Measurements from ENCODE around the gene ARL15.
A peak's percentile ranks its signal among the peaks of the same experiment; 100 is the strongest.

Gene ARL15

DNA sequence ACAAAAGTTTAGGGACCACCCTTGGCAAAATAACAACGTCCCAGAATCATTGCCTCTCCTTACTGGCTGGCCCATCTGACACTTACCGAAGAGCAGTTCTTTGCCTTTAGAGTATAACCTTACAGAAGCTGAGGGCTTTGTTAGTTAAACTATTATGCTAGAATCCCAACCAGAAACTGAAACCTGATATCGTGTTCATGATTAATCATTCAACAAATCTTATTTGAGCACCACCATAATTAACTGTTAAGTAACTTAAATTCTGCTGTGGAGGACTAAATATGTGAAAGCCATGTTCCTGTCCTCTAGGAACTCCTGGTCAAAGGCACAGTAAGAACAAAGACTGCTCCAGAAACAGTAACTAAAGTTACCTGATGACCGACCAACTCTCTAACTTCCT is 104.9 kb downstream of the ARL15 start:
- no peak for DNase-seq (ENCODE audit: low spot score)

DNA sequence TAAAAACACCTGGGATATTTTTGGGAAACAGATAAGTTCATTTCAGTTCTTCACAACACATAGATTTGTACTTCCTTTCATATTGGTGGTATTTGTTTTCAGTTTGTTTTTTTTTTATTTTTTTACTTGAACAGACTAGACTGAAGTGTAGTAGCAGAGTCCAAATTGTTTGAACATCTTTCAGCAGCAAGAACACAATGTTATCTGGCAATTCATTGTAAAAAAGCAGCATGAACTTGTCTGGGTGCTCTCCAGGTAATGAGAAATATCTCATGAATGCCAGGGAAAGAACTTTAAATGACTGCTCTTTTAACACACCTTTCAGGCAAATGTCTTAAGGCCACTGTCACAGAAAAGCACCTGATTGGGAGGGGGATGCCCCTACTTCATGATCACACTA is 113.4 kb downstream of the ARL15 start:
- DNase-seq (ENCODE audit: low spot score) = no peak

DNA sequence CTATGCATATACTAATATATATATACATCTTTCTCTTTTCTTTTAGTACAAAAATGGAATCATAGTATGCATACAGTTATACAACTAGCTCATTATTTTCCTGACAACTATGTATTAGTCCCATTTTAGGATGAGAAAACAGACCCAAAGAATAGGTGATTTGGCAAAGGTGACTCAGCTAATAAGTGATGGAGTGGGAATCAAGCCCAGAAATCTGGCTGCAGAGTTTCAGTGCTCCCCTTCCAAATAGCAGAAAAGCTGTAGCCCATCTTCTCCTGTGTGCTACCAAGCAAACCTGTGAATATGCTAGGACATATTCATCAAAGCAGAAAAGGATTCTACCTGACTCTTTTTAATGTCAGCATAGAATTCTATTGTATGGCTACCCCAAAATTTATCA is 114.7 kb downstream of the ARL15 start:
- DNase-seq (ENCODE audit: low spot score) = no peak

DNA sequence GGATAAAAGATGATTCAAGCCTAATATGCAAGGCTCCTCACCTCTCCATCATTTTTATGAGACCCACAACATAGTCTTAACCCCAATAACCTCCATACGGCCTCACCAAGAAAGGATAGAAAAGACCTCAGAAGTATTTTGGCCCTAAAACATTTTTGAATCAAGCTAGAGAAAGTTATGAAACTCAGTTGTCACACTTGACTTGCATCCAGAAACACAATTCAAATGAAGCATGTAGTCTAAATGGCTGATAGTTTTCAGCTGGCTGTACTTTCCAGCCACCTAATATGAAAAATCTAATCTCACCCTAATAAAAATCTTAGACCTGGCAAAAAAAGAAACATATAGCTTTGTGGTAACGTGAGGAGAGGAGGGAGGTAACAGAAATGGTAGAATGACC is 116.1 kb downstream of the ARL15 start:
- DNase-seq (ENCODE audit: low spot score) = no peak

DNA sequence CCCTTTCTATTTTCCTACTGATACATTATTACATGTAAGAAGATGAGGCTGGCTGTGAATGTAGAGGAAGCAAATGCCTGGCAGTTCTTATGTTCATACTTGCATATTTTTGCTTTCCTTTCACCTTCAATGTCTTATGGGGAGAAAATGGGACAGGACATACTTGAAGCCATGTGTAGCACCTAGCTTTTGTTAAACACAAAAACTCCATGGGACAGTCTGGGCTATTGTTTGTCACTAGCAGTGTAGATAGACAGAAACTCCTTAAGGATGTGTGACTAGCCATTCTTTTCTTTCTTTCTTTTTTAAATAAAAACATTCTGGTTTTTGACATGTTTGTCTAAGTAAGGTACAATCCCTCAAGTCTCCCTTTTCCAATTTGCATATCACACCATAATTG is 122.7 kb downstream of the ARL15 start:
- DNase-seq (ENCODE audit: low spot score) = no peak

DNA sequence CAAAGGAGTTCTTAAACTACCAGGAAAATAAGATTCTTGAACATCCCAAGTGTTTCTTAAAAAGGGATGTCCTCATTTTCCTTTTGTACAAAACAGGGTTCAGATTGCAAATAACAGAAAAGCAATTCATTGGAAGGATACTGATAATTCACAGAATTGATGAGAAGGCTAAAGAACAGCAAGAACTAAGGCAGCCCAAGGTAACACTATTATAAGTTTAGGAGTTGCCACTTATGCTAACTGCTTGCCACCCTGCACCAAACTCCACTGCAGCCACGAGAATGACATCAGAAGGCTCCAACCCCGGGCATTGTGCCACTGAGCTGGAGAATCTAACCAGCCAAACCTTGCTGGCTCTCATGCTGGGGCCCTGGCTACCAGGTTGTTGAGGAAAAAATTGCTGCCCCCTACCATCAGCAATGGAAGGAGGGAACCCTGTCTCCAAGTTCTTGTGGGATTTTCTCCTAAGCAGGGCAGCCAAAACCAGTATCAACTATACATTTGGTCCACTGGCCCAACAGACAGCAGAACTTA is 123.4 kb downstream of the ARL15 start:
- no peak for DNase-seq (ENCODE audit: low spot score)

DNA sequence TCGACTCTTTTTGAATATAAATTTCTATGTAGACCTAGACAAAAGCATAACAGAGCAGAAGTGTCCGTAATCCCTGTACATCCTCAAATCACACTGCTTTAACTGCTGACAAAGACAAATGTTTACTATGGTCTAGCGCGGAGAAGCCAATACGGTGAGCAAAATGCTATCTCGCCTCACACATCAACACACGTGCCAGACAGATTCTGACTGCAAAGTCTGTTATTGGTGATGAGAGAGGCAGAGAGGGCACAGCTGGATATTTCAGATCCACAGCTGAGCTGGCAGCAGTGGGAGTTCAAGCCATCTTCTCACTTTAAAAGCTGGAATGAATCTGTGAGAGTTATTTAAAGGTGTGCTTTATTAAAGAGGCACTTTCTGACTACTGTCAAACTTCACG is 124.3 kb downstream of the ARL15 start:
- DNase-seq (ENCODE audit: low spot score) = no peak

DNA sequence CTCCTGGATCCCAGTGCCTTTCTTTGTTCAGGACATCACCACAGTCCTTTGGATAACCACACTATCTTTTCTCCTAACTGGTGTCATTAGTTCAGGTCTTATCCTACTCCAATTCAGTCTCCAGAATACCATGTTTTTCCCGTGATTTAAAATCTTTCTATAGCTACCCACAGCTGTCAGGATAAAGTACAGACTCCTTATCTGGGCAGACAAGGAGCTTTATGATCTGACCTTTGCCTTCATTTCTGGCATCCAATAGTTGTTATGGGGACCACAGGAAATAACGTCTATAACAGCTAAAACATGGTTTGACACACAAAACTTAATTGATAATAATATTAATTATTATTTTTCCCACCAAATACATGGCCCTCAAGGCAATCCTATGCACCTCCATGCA is 125.6 kb downstream of the ARL15 start:
- DNase-seq (ENCODE audit: low spot score) = no peak

DNA sequence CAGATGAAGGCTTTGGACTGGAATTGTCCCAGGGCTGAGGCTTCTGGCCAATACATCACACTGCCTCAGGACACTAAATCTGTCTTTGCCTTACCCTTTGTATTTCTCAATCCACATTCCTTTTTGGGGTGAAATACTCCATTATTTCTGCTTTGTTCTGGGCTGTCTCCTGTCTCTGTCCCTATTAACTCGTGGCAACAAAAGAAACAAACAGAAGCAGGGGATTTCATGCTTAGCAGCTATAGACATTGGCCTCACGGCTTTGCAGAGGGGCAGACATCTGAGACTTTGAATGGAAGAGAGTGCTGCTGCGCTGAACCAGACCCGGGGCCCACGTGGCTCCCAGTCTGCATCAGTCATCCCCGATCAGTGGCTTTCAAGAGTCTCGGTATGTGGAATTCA is 129.7 kb downstream of the ARL15 start:
- DNase-seq (ENCODE audit: low spot score) = no peak

DNA sequence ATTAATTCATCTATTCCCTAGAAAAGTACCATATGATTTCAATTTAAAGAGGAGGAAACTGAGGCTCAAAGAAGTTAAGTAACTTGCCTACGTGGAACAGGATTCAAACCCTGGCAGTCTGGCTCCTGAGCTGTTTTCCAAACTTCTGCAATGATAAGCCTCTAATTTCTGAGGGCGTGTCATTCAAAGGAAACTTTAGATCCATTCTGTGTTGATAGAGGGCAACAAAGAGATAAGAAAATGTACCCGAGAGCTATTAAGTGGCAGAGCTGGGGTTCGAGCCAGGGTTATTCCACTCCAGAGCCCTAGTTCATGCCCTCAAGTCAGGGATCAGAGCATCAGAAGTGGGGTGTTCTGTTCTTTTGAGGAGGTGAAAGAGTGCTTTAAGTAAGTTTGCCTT is 131.4 kb downstream of the ARL15 start:
- DNase-seq (ENCODE audit: low spot score) = no peak

DNA sequence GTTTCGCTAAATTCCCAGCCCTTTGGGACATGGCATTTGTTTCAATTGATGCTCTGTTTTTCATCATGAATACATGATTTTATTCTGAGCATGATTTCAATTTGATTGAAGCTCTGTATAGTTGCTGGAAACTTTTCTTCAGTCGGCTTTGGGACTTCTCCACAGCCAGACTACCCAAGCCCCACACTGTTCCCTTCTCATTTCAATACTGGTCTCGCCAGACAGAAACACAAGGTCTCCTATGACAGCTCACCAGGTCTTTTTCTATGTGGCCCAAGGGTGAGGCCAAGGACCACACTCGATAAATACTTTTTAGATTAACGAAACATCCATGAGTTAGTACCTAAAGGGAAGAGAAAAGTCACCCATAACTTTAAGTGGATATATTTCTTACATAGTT is 132.2 kb downstream of the ARL15 start:
- DNase-seq (ENCODE audit: low spot score) = no peak

DNA sequence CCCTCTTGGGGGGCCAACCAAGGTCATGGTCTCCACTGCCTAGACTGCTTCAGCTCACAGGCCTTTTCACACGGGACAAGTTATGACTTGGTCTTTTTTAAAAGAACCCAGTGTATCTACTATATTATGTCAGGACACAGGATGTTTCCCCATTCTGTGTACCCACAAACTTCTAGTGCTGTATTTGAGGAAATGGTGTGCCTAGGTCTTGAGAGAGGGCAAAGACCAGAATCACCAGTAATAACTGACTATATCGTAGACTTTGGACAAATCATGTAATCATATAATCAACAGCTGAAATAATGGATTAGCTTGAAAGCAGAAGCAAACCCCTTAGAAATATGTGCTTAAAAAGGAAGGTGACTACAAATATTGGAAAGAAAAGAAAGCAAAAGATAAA is 133.3 kb downstream of the ARL15 start:
- DNase-seq (ENCODE audit: low spot score) = no peak

DNA sequence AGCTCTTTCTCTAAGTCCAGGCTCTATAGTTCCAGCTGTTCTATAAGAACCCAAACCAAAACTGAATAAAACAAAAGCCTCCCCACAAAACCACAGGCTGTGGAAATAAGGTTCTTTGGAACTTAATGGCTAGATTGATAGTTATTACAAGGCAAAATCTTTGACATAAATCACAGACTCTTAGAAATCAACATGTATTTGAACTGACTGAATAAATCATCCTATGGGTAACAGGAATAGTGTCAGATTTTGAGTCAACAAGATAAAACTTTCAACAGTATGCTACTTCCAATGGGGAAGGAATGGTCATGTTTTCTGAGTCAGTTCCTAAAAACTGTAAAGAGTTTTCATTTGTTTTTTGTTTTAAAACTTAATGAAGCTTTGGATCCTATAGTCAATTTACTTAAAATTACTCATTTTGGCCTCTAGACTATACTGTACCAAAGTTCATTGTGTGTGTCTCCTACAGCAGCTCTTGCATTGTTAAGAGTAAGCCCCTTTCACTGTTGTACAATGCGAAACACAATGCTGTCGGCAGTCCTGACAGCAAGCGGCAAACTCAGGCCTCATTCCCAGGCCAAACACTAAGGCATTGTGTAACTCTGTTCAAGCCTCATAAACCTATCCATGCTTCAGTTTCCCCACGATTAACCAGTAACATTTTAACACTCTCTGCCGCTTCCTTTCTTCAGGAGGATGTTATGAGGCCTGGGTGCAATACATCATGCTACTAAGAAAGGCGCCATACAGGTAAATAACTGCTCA is 134.1 kb downstream of the ARL15 start:
- DNase-seq (ENCODE audit: low spot score) = no peak

DNA sequence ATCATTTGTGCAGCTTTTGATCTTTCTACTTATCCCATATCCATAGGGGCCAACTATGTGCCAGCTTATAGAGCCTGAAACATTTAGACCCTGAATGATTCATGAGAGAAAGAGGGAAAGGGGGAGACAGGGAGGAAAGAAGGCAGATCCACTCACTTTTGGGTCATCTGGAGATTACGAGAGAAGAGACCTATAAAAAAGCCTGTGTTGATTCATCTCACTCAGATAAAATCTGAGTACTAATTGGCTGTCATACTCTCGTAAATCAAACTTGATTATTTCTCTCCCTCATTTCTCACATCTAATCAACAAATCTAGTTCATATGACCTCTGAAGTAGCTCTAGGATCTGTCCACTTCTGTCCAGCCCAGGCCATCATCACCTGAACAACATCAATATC is 137.1 kb downstream of the ARL15 start:
- DNase-seq (ENCODE audit: low spot score) = no peak

DNA sequence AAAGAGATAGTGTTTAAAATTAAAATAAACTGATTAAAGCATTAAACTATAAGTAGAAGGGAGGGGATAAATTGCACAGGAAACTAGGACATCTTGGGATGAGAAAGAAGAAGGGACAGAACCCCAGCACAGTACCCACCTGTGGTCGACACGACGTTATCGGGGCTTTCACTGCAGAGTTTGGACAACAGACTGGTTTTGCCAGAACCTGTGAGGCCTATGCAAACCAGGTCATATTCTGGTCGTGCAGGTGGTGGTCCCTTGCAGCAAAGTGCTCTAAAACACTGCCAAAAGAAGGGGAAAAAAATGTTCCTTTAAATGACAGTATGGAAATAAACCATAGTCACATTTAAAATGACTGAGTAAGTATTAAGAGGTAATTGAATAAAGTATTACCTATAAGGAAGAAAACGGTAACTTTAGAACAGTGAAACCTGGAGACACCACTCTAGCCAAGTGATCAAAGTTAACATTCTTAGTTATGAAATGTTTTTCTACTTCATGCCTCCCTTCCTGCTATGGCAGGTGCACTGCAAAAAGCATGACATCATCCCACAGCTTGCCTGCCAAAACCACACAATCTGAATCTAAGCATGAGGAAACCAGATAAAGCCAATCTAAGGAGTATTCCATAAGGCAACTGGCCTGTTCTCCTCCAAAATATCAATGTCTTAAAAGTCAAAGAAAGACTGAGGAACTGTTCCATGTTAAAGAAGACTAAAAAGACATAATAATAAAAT is 138.6 kb downstream of the ARL15 start:
- peak; percentile 63 for DNase-seq (ENCODE audit: low spot score)

DNA sequence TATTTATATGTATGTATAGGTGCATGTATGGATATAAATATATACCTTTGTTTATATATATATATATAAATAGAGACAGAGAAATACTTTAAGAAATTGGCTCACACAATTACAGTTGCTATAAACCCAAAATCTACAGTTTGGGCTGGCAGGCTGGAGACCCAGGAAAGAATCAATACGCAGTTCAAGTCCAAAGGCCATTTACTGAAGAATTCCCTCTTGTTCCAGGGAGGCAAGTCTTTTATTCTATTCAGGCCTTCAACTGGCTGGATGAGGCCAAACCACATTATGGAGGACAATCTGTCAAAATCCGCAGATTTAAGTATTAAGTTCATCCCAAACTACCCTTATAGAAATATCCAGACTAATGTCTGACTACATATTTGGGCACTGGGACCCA is 144.7 kb downstream of the ARL15 start:
- no peak for DNase-seq (ENCODE audit: low spot score)

DNA sequence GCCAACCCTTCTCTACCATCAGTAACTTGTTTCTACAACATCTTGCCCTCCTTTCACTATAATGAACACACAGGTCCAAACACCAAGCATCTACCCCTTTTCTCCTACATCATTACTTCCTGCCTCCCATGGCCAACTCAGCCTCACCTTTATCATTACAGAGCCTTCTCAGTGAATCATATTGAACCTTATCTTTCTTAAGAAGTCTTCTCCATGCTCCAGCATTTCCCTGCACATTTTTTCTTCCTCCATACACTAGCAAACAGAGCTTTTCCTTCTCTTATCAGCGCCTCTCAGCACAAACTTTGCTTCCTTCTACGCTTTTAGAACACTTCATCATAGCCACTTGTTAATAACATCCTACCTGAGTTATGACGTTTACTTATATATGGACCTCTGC is 148.2 kb downstream of the ARL15 start:
- no peak for DNase-seq (ENCODE audit: low spot score)

DNA sequence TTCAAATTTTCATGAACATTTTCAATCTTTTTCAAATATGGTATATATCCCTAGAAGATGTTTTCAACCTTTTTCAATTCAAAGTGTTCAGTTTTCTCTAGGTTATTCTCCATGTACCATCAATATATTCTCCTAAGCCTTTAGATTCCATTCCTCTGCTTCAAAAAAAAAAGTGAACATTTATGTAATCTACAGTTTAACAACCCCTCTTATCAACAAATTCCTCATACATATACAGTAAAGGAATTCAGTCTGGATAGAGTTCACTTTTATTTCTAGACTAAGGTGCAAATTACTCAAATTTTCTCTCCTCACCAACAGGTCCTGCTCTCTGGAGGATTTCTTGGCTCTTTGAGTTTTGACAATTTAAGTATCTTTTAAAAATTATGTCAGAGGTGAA is 150.0 kb downstream of the ARL15 start:
- DNase-seq (ENCODE audit: low spot score) = no peak

DNA sequence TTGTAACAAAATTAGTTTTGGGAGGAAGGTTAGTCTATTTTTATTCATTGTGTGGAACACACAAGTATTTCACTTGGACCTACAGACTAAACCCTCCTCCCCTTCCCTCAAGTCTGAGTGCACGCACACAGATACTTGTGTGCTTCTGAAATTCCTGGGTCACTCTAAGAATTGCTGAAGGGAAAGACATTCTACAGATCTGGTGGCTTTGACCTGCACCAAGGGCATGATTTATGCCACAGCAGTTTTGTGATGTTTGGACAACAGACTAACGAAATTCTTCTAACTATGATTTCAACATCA is 150.5 kb downstream of the ARL15 start:
- no peak for DNase-seq (ENCODE audit: low spot score)

DNA sequence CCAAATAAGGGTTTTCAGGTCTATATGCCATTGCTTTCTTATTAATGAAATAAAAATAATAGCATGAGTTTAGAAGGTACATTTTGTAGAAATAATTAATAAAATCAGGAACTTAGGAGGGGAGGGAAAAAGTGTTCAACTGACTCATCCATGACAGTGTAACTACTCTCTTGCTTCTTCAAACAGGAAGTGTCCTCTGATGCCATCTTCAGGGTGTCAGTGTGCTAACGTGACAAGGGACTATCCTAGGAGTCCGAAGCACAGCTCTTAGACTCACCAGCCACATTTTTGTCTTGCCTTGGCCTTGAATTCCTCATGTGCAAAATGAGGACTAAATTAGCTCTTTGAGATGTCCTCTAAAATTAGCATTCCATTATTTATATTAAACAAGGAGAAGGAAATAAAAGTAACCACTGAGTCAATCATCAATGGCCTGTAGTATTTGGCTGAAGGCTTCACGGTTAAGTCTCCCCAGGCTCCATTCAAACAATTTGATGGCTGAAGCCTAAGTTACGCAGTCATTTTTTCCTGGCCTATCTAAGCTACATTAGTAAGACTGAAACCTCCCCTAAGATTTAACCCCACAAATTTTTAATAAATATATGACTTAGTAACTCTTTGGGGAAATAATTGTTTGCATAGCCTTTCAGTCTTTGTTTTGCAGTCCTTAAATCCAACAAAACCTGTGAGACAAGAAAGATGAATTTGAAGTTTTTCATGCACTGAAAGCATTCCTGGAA is 151.1 kb downstream of the ARL15 start:
- DNase-seq (ENCODE audit: low spot score) = peak; percentile 51

DNA sequence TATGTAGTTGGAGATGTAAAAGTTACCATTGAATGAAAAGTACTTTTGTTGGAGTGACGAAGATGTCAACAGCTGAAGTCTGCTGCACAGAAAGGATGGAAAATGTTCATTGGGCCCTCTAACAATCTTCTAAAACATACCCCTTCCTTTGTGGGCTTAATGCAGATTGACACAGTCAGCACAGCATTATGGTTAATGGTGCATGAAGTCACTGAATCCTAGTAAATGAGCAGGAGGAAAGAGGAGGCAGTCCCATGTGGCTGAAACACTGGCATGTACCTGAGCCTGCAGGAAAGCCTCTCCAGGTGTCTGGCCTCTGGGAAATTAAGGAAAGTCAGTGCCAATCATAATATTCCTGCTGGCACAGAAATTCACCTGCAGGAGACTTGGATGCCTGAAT is 153.8 kb downstream of the ARL15 start:
- peak; percentile 14 for DNase-seq (ENCODE audit: low spot score)

DNA sequence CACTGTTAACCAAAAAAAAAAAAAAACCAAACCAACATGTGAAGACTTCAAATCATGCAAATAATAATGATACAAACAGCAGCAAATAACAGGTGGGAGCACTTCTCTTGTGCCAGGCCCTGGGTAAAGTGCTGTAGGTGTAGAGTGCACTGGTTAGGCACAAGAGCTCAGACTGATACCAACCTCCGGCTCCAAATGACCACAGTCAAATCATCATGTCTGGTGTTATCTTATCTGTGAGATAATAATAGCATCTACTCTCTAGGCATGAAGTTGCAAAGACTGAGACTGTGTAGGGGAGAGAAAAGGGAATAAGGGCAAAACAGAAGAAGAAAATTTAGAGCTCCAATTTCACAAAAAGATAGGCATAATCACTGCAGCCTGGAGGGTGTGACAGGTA is 159.5 kb downstream of the ARL15 start:
- DNase-seq (ENCODE audit: low spot score) = no peak

DNA sequence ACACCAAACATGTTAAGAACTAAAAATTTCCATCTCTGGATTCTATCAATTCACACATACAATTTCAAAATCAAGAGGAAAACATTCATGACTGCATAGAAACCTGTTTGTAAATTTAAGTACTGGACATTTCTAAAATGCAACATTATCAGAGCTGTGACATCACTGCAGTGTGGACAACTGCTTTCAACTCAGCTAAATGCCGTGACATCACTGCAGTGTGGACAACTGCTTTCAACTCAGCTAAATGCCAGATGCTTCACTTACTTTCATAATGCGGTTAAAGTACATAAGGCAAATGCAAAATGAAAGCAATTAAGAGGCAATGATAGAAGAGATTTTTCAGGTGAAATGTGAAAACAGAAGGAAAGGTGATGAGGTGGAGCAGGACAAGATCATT is 161.5 kb downstream of the ARL15 start:
- DNase-seq (ENCODE audit: low spot score) = no peak
